Endothelial cell of umbilical vein (primary cell): ENCODE measurements around the gene MGST3. TPM values are rescaled to one million over a fixed set of nuclear protein-coding genes. Genes with fewer than 3 reads are reported as not detected.

Source experiments
- BruUV-seq: library from RNA; stranded (reverse); fragments of 400-500 nt; replicated peaks from 2 replicates; lab custom pipeline; 2021; lab: Mats Ljungman, UMichigan
- CTCF ChIA-PET: fragments of 300-600, 350-600 bp; sonication (Branson Sonifier 250); formaldehyde crosslinking; loops from one replicate; lab custom pipeline; 2021; ENCODE audit warnings: antibody characterized with exemption, inconsistent platforms; lab: Charles Lee
- POLR2A ChIA-PET: fragments of 300-600, 350-600 bp; sonication (Branson Sonifier 250); formaldehyde crosslinking; loops from one replicate; lab custom pipeline; 2021; ENCODE audit warnings: antibody characterized with exemption, inconsistent platforms; lab: Charles Lee
- DNase-seq: peaks from one replicate; pipeline ENCODE4 v3.0.0-alpha.2; 2011; ENCODE audit warnings: low read depth, low spot score
- FAIRE-seq: peaks from 2 replicates; lab custom pipeline; 2011; peaks lifted over from hg19 to GRCh38; lab: Jason Lieb, UNC
- H2AFZ ChIP-seq: 2 replicates; pipeline ENCODE4 v1.6.0; 2012; ENCODE audit warnings: low read depth, low read length, control low read depth, inconsistent platforms
- H3K27ac ChIP-seq: 2 replicates; pipeline ENCODE4 v1.5.1; 2011; ENCODE audit warnings: low read depth, mild to moderate bottlenecking, control low read depth, low read length, moderate library complexity; ENCODE audit not compliant: insufficient read depth
- H3K27me3 ChIP-seq, 2 experiments: 2 replicates each; pipeline versions ENCODE4 v1.6.0 to v1.6.1; 2011; ENCODE audit warnings: low read length in 2 of 2, mixed read lengths in 1 of 2; ENCODE audit not compliant: control insufficient read depth in 2 of 2, insufficient read depth in 2 of 2
- H3K36me3 ChIP-seq, 2 experiments: 2 replicates in 1 of 2; 3 replicates in 1 of 2; pipeline ENCODE4 v1.5.1; 2011; ENCODE audit warnings: low read length in 2 of 2, mild to moderate bottlenecking in 1 of 2, moderate library complexity in 1 of 2; ENCODE audit not compliant: control insufficient read depth in 2 of 2, insufficient read depth in 2 of 2; ENCODE audit errors: extremely low read depth in 1 of 2
- H3K4me1 ChIP-seq: 3 replicates; pipeline ENCODE4 v1.5.1; 2011; ENCODE audit warnings: mild to moderate bottlenecking, low read length; ENCODE audit not compliant: control insufficient read depth, insufficient read depth; ENCODE audit errors: extremely low read depth
- H3K4me2 ChIP-seq: 2 replicates; pipeline ENCODE4 v1.6.1; 2011; ENCODE audit warnings: low read length, control low read depth, mixed read lengths; ENCODE audit not compliant: insufficient read depth
- H3K4me3 ChIP-seq, 3 experiments: fragments of 200-600 bp in 1 of 3; sonication (generic), shearing (Covaris generic) in 1 of 3; replicated peaks in 1 of 3; 2 replicates each; pipeline ENCODE4 v1.5.1; 2011 to 2016; ENCODE audit warnings: control low read depth in 3 of 3, low read length in 3 of 3, mild to moderate bottlenecking in 2 of 3, inconsistent platforms in 1 of 3, low read depth in 1 of 3, moderate library complexity in 1 of 3; ENCODE audit not compliant: insufficient read depth in 1 of 3
- H3K79me2 ChIP-seq: 2 replicates; pipeline ENCODE4 v1.6.0; 2012; ENCODE audit warnings: low read length, inconsistent platforms; ENCODE audit not compliant: control insufficient read depth, insufficient read depth
- H3K9ac ChIP-seq: replicated peaks from 2 replicates; pipeline ENCODE3; 2011; ENCODE audit warnings: low read length, control low read depth; ENCODE audit not compliant: insufficient read depth; ENCODE audit errors: extremely low read depth
- H3K9me1 ChIP-seq: replicated peaks from 3 replicates; pipeline ENCODE4 v1.6.0; 2011; ENCODE audit warnings: mild to moderate bottlenecking, low read length; ENCODE audit not compliant: control insufficient read depth, insufficient read depth; ENCODE audit errors: extremely low read depth
- H3K9me3 ChIP-seq: replicated peaks from 2 replicates; pipeline ENCODE4 v1.5.1; 2012; ENCODE audit warnings: low read length, inconsistent platforms; ENCODE audit not compliant: control insufficient read depth, insufficient read depth
- H4K20me1 ChIP-seq: replicated peaks from 2 replicates; pipeline ENCODE3; 2011; ENCODE audit warnings: mild to moderate bottlenecking, low read length; ENCODE audit not compliant: control insufficient read depth, insufficient read depth; ENCODE audit errors: extremely low read depth
- EZH2 ChIP-seq: IDR thresholded peaks from 2 replicates; pipeline ENCODE4 v1.6.1; 2012; ENCODE audit warnings: borderline replicate concordance, low read depth, mild to moderate bottlenecking, moderate library complexity, low read length, inconsistent platforms; ENCODE audit not compliant: severe bottlenecking
- FOS ChIP-seq: IDR thresholded peaks from 2 replicates; pipeline ENCODE4 v1.6.1; 2011; ENCODE audit warnings: mild to moderate bottlenecking, low read length, moderate library complexity, borderline replicate concordance; ENCODE audit not compliant: insufficient read depth
- GATA2 ChIP-seq: IDR thresholded peaks from 2 replicates; pipeline ENCODE4 v1.7.0; 2011; ENCODE audit warnings: low read depth, mild to moderate bottlenecking, moderate library complexity, mixed read lengths, low read length; ENCODE audit not compliant: insufficient read length, insufficient read depth
- JUN ChIP-seq: IDR thresholded peaks from 2 replicates; pipeline ENCODE4 v1.6.1; 2011; ENCODE audit warnings: borderline replicate concordance, low read depth; ENCODE audit not compliant: insufficient read length, insufficient read depth
- MYC ChIP-seq: IDR thresholded peaks from one replicate; pipeline ENCODE4 v1.6.1; 2011; ENCODE audit warnings: mild to moderate bottlenecking, low read depth, low read length
- POLR2A ChIP-seq: IDR thresholded peaks from 2 replicates; pipeline ENCODE4 v1.6.1; 2012; ENCODE audit warnings: low read depth, mild to moderate bottlenecking, control low read depth, low read length
- POLR2AphosphoS5 ChIP-seq: IDR thresholded peaks from 2 replicates; pipeline ENCODE4 v1.6.1; 2012; ENCODE audit warnings: low read depth, mild to moderate bottlenecking, control low read depth, low read length, moderate library complexity; ENCODE audit not compliant: insufficient read depth
- dilution Hi-C: fragments of 300-500 bp; cut with MboI; formaldehyde crosslinking; loops from one replicate; pipeline ENCODE4 v1.15.0; 2019; ENCODE audit warnings: low sequenced_read_pairs; ENCODE audit not compliant: extremely low pct_ligation_motif_present
- intact Hi-C: fragments of 100-400 bp; cut with micrococcal nuclease; formaldehyde crosslinking; loops from one replicate; pipeline ENCODE4 v1.10.0; 2022
- polyA plus RNA-seq, 4 experiments: library from polyadenylated mRNA; depleted of rRNA in 3 of 4; stranded (reverse) in 3 of 4; unstranded in 1 of 4; fragments of >200 nt; gene quantifications; 2 replicates each; pipeline versions ENCODE4 v1.2.1 to v1.2.3, GENCODE V29; 2011 to 2012; ENCODE audit warnings: missing spikeins in 1 of 4
- total RNA-seq: library from RNA; stranded (reverse); gene quantifications from 2 replicates; pipeline ENCODE4 v1.2.3, GENCODE V29; 2021
- TF ChIP-seq, protein P1 (sequence below), 2 donors: IDR thresholded peaks; 1 replicate in 1 of 2; 2 replicates in 1 of 2; pipeline ENCODE4 v1.5.1; 2011; ENCODE audit warnings: low read length in 2 of 2, mild to moderate bottlenecking in 2 of 2, moderate library complexity in 2 of 2, control low read depth in 1 of 2, inconsistent platforms in 1 of 2, low read depth in 1 of 2; ENCODE audit not compliant: insufficient read depth in 1 of 2; ENCODE audit errors: extremely low read depth in 1 of 2
- TF ChIP-seq, protein P2 (sequence below): IDR thresholded peaks from 2 replicates; pipeline ENCODE4 v1.6.1; 2011; ENCODE audit not compliant: insufficient read depth, insufficient read length

The MGST3 gene
- total and polyA plus RNA-seq, 2 donors (not counting 3 experiments of a cell fraction or from before 2014, with no cell fraction given), result 164 to 288 TPM

DNA sequence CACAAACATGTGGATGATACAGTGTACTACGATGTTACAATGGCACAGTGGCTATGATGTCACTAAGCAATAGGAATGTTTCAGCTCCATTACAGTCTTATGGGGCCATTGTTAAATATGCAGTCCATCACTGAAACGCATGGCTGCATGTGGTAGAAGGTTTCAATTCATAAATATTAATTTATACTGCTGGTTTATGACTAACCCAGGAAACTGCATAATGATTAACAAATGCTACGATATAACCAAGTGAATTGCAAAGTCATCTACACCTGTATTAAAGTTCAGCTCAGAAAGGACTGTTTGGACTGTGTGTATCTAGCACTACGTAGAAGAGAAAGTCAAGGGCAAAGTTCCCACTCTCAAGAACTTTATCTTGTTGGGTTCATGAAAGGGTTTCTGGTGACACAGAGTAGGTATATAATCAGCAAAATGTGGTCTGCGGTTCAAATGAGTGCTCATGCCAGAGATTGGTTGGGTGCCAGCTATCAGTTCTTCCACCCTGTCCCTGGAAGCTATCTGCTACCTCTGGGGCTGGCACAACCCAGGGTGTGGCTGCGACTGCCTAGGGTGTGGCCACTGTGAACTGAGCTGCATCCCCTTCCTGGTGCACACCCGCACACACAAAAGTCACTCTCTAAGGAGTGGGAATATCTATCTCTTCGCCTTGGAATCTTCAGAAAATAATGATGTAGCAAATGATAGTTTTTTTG lies 14.8 kb downstream of the MGST3 start:
- no peak for FAIRE-seq
- Histone ChIP-seq H3K27me3 (no peaks in the 10 kb centered on the region), H3K4me2 (no peak overlapping the region), H3K9me3 (no peaks in the 10 kb centered on the region), H3K9ac (no peak overlapping the region), H2AFZ (no peak overlapping the region), H3K4me3 (no peak overlapping the region), H3K27ac (no peak overlapping the region), H3K9me1 (no peaks in the 10 kb centered on the region), H3K4me1 (peaks cover 12% of the 10 kb centered on the region), H3K36me3 (peaks cover 2 to 5% of the 10 kb centered on the region in 2 experiments), H4K20me1 (no peaks in the 10 kb centered on the region), H3K79me2 (peaks cover 30% of the 10 kb centered on the region)
- no peak for DNase-seq
- CTCF ChIA-PET, result interaction anchor here (1.0 to 1.5 kb wide), 3 partner anchors 8 to 14 kb away, joined by 3 to 4 read pairs (median 4); no protein-coding TSS in a partner anchor
- POLR2A ChIA-PET, result no interaction called here
- no TSS peak for BruUV-seq
- intact Hi-C loops, result no loop called here
- TF ChIP-seq MYC, result no peak
- TF ChIP-seq, protein P1, sequence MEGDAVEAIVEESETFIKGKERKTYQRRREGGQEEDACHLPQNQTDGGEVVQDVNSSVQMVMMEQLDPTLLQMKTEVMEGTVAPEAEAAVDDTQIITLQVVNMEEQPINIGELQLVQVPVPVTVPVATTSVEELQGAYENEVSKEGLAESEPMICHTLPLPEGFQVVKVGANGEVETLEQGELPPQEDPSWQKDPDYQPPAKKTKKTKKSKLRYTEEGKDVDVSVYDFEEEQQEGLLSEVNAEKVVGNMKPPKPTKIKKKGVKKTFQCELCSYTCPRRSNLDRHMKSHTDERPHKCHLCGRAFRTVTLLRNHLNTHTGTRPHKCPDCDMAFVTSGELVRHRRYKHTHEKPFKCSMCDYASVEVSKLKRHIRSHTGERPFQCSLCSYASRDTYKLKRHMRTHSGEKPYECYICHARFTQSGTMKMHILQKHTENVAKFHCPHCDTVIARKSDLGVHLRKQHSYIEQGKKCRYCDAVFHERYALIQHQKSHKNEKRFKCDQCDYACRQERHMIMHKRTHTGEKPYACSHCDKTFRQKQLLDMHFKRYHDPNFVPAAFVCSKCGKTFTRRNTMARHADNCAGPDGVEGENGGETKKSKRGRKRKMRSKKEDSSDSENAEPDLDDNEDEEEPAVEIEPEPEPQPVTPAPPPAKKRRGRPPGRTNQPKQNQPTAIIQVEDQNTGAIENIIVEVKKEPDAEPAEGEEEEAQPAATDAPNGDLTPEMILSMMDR (IDR thresholded peaks at IDR 0.05; ENCODE audit: extremely low read depth in 1 of 2, insufficient read depth in 1 of 2, low read depth in 1 of 2, low read length in 2 of 2), result no peak
- no peak for TF ChIP-seq EZH2
- no peak for TF ChIP-seq FOS
- TF ChIP-seq JUN, result no peak
- TF ChIP-seq GATA2, result no peak
- TF ChIP-seq POLR2A, result no peak
- TF ChIP-seq POLR2AphosphoS5, result no peak
- TF ChIP-seq, protein P2, sequence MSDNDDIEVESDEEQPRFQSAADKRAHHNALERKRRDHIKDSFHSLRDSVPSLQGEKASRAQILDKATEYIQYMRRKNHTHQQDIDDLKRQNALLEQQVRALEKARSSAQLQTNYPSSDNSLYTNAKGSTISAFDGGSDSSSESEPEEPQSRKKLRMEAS, result no peak
- dilution Hi-C loops, result no loop called here
